Panc1 (cell line): Measurements from ENCODE around the gene JHY.

Experiments used
- POLR2AphosphoS5 ChIP-seq: IDR thresholded peaks from 2 replicates; pipeline ENCODE4 v1.6.1; 2012; ENCODE audit warnings: mild to moderate bottlenecking, low read depth, low read length, moderate library complexity
- REST ChIP-seq, 2 experiments: IDR thresholded peaks; 2 replicates each; pipeline ENCODE4 v1.6.1; 2011 to 2012; ENCODE audit warnings: low read depth in 2 of 2, control low read depth in 1 of 2, low read length in 1 of 2, mild to moderate bottlenecking in 1 of 2, moderate library complexity in 1 of 2; ENCODE audit not compliant: insufficient read depth in 1 of 2
- TCF7L2 ChIP-seq: IDR thresholded peaks from 2 replicates; pipeline ENCODE4 v1.6.1; 2011; ENCODE audit warnings: mild to moderate bottlenecking, low read depth, low read length, inconsistent platforms
- TF ChIP-seq, protein P1 (sequence below): fragments of 450-650 bp; IDR thresholded peaks from 2 replicates; pipeline ENCODE4 v1.5.1; 2017; ENCODE audit warnings: mild to moderate bottlenecking

DNA sequence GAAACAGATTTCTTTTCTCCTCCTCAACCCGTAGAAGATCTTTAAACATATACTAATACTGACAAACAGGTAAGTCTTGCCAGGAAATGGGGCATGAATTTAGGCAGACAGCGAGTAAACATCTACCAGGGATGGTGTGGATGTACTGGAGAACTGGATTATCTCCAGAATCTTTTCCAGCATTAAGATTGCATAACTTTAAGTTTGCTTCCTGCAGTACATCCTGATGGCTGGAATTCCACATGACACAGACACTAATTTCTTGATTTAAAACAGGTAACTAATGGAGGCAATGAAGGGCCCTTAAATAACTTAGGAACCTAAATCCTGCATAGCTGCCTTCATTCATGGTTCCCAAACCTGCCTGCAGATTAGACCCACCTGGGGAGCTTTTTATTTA, 40.7 kb downstream of the JHY start:
- TF ChIP-seq, protein P1, sequence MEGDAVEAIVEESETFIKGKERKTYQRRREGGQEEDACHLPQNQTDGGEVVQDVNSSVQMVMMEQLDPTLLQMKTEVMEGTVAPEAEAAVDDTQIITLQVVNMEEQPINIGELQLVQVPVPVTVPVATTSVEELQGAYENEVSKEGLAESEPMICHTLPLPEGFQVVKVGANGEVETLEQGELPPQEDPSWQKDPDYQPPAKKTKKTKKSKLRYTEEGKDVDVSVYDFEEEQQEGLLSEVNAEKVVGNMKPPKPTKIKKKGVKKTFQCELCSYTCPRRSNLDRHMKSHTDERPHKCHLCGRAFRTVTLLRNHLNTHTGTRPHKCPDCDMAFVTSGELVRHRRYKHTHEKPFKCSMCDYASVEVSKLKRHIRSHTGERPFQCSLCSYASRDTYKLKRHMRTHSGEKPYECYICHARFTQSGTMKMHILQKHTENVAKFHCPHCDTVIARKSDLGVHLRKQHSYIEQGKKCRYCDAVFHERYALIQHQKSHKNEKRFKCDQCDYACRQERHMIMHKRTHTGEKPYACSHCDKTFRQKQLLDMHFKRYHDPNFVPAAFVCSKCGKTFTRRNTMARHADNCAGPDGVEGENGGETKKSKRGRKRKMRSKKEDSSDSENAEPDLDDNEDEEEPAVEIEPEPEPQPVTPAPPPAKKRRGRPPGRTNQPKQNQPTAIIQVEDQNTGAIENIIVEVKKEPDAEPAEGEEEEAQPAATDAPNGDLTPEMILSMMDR: no peak
- no peak for TF ChIP-seq REST (IDR thresholded peaks at IDR 0.05; ENCODE audit: insufficient read depth in 1 of 2, low read depth in 2 of 2, low read length in 1 of 2)
- no peak for TF ChIP-seq POLR2AphosphoS5
- TF ChIP-seq TCF7L2: no peak
